DMS 273 (cell line): ENCODE measurements around the gene PARP6.
"Not testable (repeated sequence)": the region's sequence is repeated elsewhere in the genome, so short reads cannot be mapped to it uniquely, and the experiment has no call there.

ENCODE experiments used
- DNase-seq: peaks from one replicate; lab custom pipeline; 2025; ENCODE audit not compliant: unreplicated experiment; lab: John Stamatoyannopoulos, UW

Gene PARP6

GRCh38 chr15:72281713-72282112, 9.4 kb upstream of the PARP6 start:
- no peak for DNase-seq

GRCh38 chr15:72280751-72281150, 8.4 kb upstream of the PARP6 start:
- no peak for DNase-seq

GRCh38 chr15:72278737-72279136, 6.4 kb upstream of the PARP6 start:
- DNase-seq = no peak

GRCh38 chr15:72276326-72276700, 4.0 kb upstream of the PARP6 start:
- no peak for DNase-seq

- not testable (repeated sequence) for DNase-seq
These were observed 3.4 kb upstream of the PARP6 start for GRCh38 chr15:72275635-72276325.

GRCh38 chr15:72272997-72273352, 621 bp upstream of the PARP6 start:
- DNase-seq = no peak

- peak; percentile 35 for DNase-seq
These were observed 500 bp downstream of the PARP6 start for GRCh38 chr15:72271895-72272212.

GRCh38 chr15:72271221-72271620, 1.1 kb downstream of the PARP6 start:
- DNase-seq = no peak

GRCh38 chr15:72269739-72270138, 2.6 kb downstream of the PARP6 start:
- no peak for DNase-seq

GRCh38 chr15:72265031-72265430, 7.3 kb downstream of the PARP6 start:
- no peak for DNase-seq

GRCh38 chr15:72252663-72253299, 19.6 kb downstream of the PARP6 start:
- DNase-seq = no peak

- DNase-seq = no peak
These were observed 23.1 kb downstream of the PARP6 start for GRCh38 chr15:72249142-72249810.

GRCh38 chr15:72248514-72248913, 23.8 kb downstream of the PARP6 start:
- no peak for DNase-seq

GRCh38 chr15:72242775-72243370, 29.5 kb downstream of the PARP6 start:
- no peak for DNase-seq

- no peak for DNase-seq
These were observed 32.7 kb downstream of the PARP6 start for GRCh38 chr15:72239652-72240051.

GRCh38 chr15:72238586-72238985, 33.8 kb downstream of the PARP6 start:
- no peak for DNase-seq

GRCh38 chr15:72237853-72238224, 34.5 kb downstream of the PARP6 start:
- DNase-seq = no peak

GRCh38 chr15:72237029-72237852, 35.1 kb downstream of the PARP6 start:
- peak; percentile 47 for DNase-seq

- no peak for DNase-seq
These were observed 35.9 kb downstream of the PARP6 start for GRCh38 chr15:72236381-72237003.

- no peak for DNase-seq
These were observed 37.1 kb downstream of the PARP6 start for GRCh38 chr15:72235298-72235697.

GRCh38 chr15:72233769-72234168, 38.6 kb downstream of the PARP6 start:
- DNase-seq = no peak
